Astrocyte (in vitro differentiated cells and primary cell): ENCODE measurements around the gene C3orf80.

Experiments used
- CTCF ChIP-seq: IDR thresholded peaks from 2 replicates; pipeline ENCODE4 v1.5.1; 2011; ENCODE audit warnings: low read depth, mild to moderate bottlenecking, inconsistent platforms, low read length, moderate library complexity; ENCODE audit not compliant: insufficient read depth
- EZH2 ChIP-seq: IDR thresholded peaks from 2 replicates; pipeline ENCODE4 v1.6.1; 2012; ENCODE audit warnings: mild to moderate bottlenecking, low read length, inconsistent platforms; ENCODE audit not compliant: insufficient read depth

GRCh38 chr3:160265088-160265487 is 39.9 kb downstream of the C3orf80 start:
- TF ChIP-seq CTCF (no peak), EZH2 (no peak)
